ENCODE results near the gene FRAS1.

- TF ChIP-seq CTCF (IDR thresholded peaks at IDR 0.05 in 2 of 3, conservative IDR thresholded peaks at IDR 0.05 in 1 of 3; ENCODE audit: insufficient read depth in 2 of 3, low read depth in 1 of 3, low read length in 3 of 3) (no peak), HDAC6 (IDR thresholded peaks at IDR 0.05; ENCODE audit: low read depth, low read length) (no peak), POLR2AphosphoS2 (IDR thresholded peaks at IDR 0.05; ENCODE audit: low read length) (no peak), POLR3A (IDR thresholded peaks at IDR 0.05; ENCODE audit: borderline replicate concordance, extremely low read depth, insufficient read depth, insufficient read length) (no peak), HDAC1 (IDR thresholded peaks at IDR 0.05) (no peak), ZNF124 (CRISPR knock-in tag; IDR thresholded peaks at IDR 0.05) (no peak), RNF2 (IDR thresholded peaks at IDR 0.05) (no peak)
Measured at GRCh38 chr4:78372355-78372988, 315.3 kb downstream of the FRAS1 start.
